A549 treated with AZD2906 at 1 μM for 4 hours (cell line): Measurements from ENCODE around the gene UNC45B. TPM values are rescaled to one million over a fixed set of nuclear protein-coding genes. Genes with fewer than 3 reads are reported as not detected.

ENCODE experiments used
- total RNA-seq: library from RNA; stranded (reverse); fragments of 200-300 nt; extraction: Qiagen RNA extraction; gene quantifications from 5 replicates; pipeline ENCODE4 v1.2.3, GENCODE V29; 2022

Gene UNC45B, protein sequence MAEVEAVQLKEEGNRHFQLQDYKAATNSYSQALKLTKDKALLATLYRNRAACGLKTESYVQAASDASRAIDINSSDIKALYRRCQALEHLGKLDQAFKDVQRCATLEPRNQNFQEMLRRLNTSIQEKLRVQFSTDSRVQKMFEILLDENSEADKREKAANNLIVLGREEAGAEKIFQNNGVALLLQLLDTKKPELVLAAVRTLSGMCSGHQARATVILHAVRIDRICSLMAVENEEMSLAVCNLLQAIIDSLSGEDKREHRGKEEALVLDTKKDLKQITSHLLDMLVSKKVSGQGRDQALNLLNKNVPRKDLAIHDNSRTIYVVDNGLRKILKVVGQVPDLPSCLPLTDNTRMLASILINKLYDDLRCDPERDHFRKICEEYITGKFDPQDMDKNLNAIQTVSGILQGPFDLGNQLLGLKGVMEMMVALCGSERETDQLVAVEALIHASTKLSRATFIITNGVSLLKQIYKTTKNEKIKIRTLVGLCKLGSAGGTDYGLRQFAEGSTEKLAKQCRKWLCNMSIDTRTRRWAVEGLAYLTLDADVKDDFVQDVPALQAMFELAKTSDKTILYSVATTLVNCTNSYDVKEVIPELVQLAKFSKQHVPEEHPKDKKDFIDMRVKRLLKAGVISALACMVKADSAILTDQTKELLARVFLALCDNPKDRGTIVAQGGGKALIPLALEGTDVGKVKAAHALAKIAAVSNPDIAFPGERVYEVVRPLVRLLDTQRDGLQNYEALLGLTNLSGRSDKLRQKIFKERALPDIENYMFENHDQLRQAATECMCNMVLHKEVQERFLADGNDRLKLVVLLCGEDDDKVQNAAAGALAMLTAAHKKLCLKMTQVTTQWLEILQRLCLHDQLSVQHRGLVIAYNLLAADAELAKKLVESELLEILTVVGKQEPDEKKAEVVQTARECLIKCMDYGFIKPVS
- total RNA-seq = not detected in 5 replicates

DNA sequence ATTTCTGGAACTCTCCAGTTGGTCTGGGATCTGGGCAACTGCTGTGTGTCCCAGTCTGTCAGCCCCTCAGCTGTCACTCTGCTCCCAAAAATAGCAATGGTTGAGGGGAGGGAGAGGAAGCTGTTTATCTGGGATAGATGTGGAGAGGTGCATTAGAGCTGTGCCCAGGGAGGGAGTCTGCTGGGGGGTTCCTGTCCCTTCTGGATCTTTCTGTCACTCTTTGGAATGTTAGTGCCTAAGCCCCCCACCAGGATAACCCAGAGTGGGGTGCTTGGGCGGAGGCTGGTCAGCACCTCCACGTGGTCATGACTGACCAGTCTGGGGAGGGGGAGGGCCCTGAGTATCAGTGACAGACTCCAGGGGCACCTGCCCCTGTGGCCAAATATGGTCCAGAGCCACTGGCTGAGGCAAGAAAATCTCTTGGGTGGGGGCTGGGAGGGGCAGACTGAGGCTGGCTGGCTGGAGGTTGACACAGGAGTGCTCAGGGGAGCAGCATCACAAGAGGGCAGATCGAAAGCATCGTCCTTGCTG lies at the start of gene UNC45B:
UNC45B (plus strand) TSS at position 443 of the 531 bp plus-strand sequence. CDS start 447 bp downstream, outside the sequence.

DNA sequence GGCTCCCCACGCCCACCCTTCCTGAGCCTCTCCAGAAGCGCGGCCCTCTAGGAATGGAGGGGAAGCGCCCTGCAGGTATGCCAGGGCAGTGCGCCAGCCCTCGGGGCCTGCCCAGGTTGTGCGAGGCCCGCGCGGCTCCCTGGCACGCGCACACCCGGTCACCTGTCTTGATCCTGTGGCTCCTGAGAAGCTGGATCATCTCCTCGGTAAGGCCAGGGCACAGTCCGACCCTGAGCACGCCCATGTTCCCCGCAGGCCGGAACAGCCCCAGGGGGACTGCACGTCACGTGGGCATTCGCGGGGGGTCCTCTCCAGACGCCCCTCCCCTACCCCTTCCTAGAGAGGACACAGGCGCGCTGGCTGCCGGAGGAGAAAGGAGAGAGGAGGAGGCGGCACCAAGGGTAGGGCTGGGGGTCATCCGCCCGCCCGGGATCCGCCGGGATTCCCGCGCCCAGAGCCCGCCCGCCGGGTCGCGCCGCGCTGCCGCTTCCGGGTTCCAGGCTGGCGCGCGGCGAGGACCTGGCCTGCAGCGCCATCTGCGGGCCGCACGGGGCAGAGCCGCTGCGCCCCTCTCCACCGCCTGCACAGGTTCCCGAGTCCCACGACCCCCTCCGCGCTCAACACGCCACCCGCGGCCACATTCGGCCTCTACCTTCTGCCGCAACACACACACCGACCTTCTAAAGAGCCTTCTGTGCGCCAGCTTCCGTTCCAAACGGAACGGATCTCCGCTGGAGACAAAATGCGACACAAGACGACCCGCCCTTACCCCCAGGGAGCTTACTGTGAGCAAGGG lies 28.0 kb upstream of the UNC45B start, which contains the start of gene RAD51D:
RAD51D (minus strand) TSS at position 491 of the 796 bp plus-strand sequence; CDS start at position 244, 247 bp downstream.

DNA sequence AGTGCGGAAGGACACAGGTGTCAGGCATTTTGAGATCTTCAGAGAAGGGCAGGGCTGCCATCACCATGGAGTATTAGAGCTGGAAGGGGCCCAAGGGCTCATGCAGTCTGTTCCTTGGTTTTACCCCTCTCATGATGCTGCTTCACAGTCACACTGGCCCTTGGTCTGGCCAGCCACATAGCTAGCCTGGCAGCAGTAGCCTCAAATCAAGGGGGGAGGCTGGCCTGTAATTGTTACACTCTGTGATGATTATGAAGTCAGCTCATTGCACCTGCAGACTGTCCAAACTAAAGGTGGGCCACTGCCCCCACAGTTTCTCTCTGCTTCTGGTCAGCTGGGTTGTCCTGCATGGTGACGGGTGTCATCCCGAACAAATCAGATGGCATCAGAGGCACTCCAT lies 26.3 kb upstream of the UNC45B start, which contains the start of gene FNDC8:
FNDC8 (plus strand) TSS at position 301 of the 400 bp plus-strand sequence; CDS start at position 380, 79 bp downstream.

DNA sequence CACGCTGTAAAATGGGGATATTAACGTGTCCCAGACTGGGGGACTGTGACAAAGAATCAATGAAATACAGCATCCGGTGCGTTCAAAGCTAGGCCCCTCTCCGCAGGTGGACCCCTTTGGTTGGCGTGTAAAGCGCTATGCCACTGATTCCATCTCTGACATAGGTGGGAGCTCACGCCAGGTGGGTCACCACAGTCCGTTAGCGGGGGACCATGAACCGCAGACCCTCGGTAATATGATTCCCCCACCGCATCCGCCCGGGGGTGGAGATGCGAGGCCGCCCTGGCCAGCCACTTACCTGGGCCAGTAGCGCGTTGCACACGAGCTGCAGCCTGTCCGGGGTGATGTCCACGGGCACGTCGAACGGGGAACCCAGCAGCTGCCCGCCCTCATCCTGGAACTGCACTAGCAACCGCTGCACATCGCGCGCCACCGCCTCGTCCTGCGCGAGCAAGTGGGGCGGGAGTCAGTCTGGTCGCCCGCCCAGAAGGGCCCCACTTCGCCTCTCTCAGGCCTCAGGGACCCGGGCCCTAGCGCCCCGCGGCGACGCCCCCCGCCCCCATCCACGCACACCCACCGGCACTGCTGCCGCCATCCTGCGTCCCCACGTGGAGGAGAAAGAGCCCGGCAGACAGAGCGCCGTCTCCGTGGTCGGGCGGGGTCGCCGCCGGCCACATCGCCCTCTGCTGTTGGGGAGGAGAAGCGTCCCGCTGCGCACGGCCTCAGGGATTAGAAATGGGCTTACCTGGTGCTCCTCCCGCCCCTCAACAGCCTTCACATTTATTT lies 5.7 kb upstream of the UNC45B start, which contains the start of gene NLE1:
NLE1 (minus strand) TSS at position 623 of the 786 bp plus-strand sequence; CDS start at position 595, 28 bp downstream.

DNA sequence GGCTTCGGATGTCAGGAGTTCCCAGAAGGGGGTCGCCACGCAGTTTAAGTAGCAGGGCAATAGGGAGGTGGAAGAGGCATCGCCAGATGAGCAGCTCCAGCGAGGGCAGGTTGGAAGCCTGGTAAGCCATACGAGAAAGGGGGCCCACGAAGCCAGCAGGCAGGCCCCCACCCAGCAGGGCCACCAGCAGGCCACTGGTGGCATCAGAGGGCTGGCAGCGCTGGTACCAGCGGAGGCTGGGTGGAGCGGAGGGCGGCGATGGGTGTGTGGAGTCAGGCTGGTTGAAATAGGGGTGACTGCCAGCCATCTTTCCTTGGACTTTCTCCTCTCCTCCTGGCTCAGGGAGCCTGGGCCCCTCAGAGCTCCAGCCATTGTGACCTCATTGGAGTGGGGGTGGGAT lies 46.4 kb downstream of the UNC45B start, which contains the start of gene SLC35G3:
SLC35G3 (minus strand) TSS at position 393 of the 400 bp plus-strand sequence; CDS start at position 307, 86 bp downstream.

Other genes starting within 250 kb of the UNC45B start
- 1.1 to 2.0 TPM (median 1.9 TPM) in 5 replicates for gene CCT6B, start 186.4 kb upstream of the UNC45B start, total RNA-seq
- gene ZNF830, start 186.3 kb upstream of the UNC45B start, total RNA-seq = 12.7 to 17.6 TPM (median 14.2 TPM) in 5 replicates
- gene LIG3, start 167.3 kb upstream of the UNC45B start, total RNA-seq = 15.2 to 21.4 TPM (median 17.3 TPM) in 5 replicates
- 45.3 to 60.0 TPM (median 50.5 TPM) in 5 replicates for gene RFFL, start 84.1 kb upstream of the UNC45B start, total RNA-seq
- 26.4 to 31.6 TPM (median 28.2 TPM) in 5 replicates for gene RAD51D, start 28.0 kb upstream of the UNC45B start, total RNA-seq
- gene FNDC8, start 26.2 kb upstream of the UNC45B start, total RNA-seq = 0.07 TPM in 2 of 5 replicates, not detected in the others
- gene NLE1, start 5.5 kb upstream of the UNC45B start, total RNA-seq = 29.4 to 36.6 TPM (median 34.6 TPM) in 5 replicates
- gene SLC35G3, start 46.6 kb downstream of the UNC45B start, total RNA-seq = not detected in 5 replicates
- 2.4 to 3.2 TPM (median 2.6 TPM) in 5 replicates for gene SLFN5, start 95.3 kb downstream of the UNC45B start, total RNA-seq
- gene SLFN11, start 225.8 kb downstream of the UNC45B start, total RNA-seq = 4.4 to 6.1 TPM (median 5.2 TPM) in 5 replicates